Germinal center (tissue), 1 donor: Measurements from ENCODE around the gene CBLN3.

Experiments
- DNase-seq: peaks from one replicate; pipeline ENCODE4 v3.0.0; 2012; ENCODE audit warnings: mixed read lengths, low spot score

Gene CBLN3

GRCh38 chr14:24379907-24380730 lies 49.3 kb downstream of the CBLN3 start:
- DNase-seq = no peak

GRCh38 chr14:24378981-24379906 lies 50.2 kb downstream of the CBLN3 start:
- no peak for DNase-seq

GRCh38 chr14:24378327-24378726 lies 51.1 kb downstream of the CBLN3 start:
- no peak for DNase-seq

GRCh38 chr14:24377657-24378056 lies 51.8 kb downstream of the CBLN3 start:
- no peak for DNase-seq

GRCh38 chr14:24377126-24377525 lies 52.3 kb downstream of the CBLN3 start:
- no peak for DNase-seq
